ENCODE results near the gene FYB2.

- TF ChIP-seq, protein P1, sequence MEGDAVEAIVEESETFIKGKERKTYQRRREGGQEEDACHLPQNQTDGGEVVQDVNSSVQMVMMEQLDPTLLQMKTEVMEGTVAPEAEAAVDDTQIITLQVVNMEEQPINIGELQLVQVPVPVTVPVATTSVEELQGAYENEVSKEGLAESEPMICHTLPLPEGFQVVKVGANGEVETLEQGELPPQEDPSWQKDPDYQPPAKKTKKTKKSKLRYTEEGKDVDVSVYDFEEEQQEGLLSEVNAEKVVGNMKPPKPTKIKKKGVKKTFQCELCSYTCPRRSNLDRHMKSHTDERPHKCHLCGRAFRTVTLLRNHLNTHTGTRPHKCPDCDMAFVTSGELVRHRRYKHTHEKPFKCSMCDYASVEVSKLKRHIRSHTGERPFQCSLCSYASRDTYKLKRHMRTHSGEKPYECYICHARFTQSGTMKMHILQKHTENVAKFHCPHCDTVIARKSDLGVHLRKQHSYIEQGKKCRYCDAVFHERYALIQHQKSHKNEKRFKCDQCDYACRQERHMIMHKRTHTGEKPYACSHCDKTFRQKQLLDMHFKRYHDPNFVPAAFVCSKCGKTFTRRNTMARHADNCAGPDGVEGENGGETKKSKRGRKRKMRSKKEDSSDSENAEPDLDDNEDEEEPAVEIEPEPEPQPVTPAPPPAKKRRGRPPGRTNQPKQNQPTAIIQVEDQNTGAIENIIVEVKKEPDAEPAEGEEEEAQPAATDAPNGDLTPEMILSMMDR (IDR thresholded peaks at IDR 0.05; ENCODE audit: poor library complexity) = no peak
- TF ChIP-seq EZH2phosphoT487 (IDR thresholded peaks at IDR 0.05; ENCODE audit: low read depth, severe bottlenecking, unreplicated experiment) = no peak
- TF ChIP-seq EZH2 (IDR thresholded peaks at IDR 0.05; ENCODE audit: borderline replicate concordance) = no peak
Measured at GRCh38 chr1:56712150-56712549, 107.1 kb downstream of the FYB2 start.
